Endothelial cell (in vitro differentiated cells): Measurements from ENCODE around the gene ZFHX3. TPM values are rescaled to one million over a fixed set of nuclear protein-coding genes. Genes with fewer than 3 reads are reported as not detected.

ENCODE experiments used
- DNase-seq: peaks from one replicate; pipeline ENCODE4 v3.0.0; 2021; ENCODE audit warnings: low spot score
- H3K27ac Mint-ChIP-seq: one replicate; pipeline ENCODE4 v1.8.0; 2021; ENCODE audit warnings: mixed read lengths, inconsistent platforms; ENCODE audit not compliant: unreplicated experiment
- H3K27me3 Mint-ChIP-seq: one replicate; pipeline ENCODE4 v1.8.0; 2021; ENCODE audit warnings: mild to moderate bottlenecking, moderate library complexity, mixed read lengths, inconsistent platforms; ENCODE audit not compliant: unreplicated experiment
- H3K36me3 Mint-ChIP-seq: one replicate; pipeline ENCODE4 v1.8.0; 2021; ENCODE audit warnings: mild to moderate bottlenecking, low read depth, mixed read lengths, inconsistent platforms; ENCODE audit not compliant: unreplicated experiment
- H3K4me1 Mint-ChIP-seq: one replicate; pipeline ENCODE4 v1.8.0; 2021; ENCODE audit warnings: mild to moderate bottlenecking, mixed read lengths, inconsistent platforms; ENCODE audit not compliant: unreplicated experiment
- H3K4me3 Mint-ChIP-seq: one replicate; pipeline ENCODE4 v1.8.0; 2021; ENCODE audit warnings: mild to moderate bottlenecking, mixed read lengths, inconsistent platforms; ENCODE audit not compliant: unreplicated experiment
- H3K9me3 Mint-ChIP-seq: one replicate; pipeline ENCODE4 v1.8.0; 2021; ENCODE audit warnings: mixed read lengths, inconsistent platforms; ENCODE audit not compliant: unreplicated experiment
- total RNA-seq: library from RNA; stranded (reverse); fragmentation: NEBNext Ultra II Directional; extraction: Animal tissue kit (Norgen Biotek cat#: 25700); gene quantifications from one replicate; pipeline ENCODE4 v1.2.1, GENCODE V29; 2021; ENCODE audit not compliant: unreplicated experiment
- TF ChIP-seq, protein P1 (sequence below): fragments of 200-600 bp; sonication (generic); IDR thresholded peaks from one replicate; pipeline ENCODE4 v1.5.0; 2021; ENCODE audit warnings: antibody characterized with exemption; ENCODE audit not compliant: unreplicated experiment

ZFHX3 gene
- total RNA-seq, 1 donor from 2014 or later: 17.7 TPM

GRCh38 chr16:72924927-72925630, 122.8 kb downstream of the ZFHX3 start:
- TF ChIP-seq, protein P1, sequence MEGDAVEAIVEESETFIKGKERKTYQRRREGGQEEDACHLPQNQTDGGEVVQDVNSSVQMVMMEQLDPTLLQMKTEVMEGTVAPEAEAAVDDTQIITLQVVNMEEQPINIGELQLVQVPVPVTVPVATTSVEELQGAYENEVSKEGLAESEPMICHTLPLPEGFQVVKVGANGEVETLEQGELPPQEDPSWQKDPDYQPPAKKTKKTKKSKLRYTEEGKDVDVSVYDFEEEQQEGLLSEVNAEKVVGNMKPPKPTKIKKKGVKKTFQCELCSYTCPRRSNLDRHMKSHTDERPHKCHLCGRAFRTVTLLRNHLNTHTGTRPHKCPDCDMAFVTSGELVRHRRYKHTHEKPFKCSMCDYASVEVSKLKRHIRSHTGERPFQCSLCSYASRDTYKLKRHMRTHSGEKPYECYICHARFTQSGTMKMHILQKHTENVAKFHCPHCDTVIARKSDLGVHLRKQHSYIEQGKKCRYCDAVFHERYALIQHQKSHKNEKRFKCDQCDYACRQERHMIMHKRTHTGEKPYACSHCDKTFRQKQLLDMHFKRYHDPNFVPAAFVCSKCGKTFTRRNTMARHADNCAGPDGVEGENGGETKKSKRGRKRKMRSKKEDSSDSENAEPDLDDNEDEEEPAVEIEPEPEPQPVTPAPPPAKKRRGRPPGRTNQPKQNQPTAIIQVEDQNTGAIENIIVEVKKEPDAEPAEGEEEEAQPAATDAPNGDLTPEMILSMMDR: no peak
- Mint-ChIP-seq H3K27ac (no peak overlapping the region), H3K4me1 (no peaks in the 10 kb centered on the region), H3K9me3 (no peaks in the 10 kb centered on the region), H3K36me3 (no peaks in the 10 kb centered on the region), H3K4me3 (no peak overlapping the region), H3K27me3 (no peaks in the 10 kb centered on the region)
- no peak for DNase-seq

DNA sequence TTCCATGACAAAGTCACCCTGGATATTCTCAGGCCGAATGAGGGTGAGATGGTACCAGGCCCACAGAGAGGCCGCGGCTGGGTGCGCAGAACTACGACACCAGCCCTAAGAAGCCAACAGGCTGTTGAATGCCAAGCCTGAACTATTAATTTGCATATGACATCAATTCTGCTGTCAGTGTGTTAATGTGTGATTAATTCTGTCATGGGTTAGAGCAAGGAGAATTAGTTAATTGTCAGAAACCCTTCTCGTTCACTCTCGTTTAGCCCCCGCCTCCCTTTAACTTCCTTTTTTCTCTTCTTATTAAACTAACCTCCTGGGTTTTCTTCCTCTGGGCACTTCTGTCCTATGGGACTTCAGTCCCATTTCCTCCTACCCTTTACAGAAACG, 123.4 kb downstream of the ZFHX3 start:
- Mint-ChIP-seq H3K4me1 (no peaks in the 10 kb centered on the region), H3K9me3 (no peaks in the 10 kb centered on the region), H3K27ac (no peak overlapping the region), H3K27me3 (no peaks in the 10 kb centered on the region), H3K4me3 (no peak overlapping the region), H3K36me3 (no peaks in the 10 kb centered on the region)
- TF ChIP-seq, protein P1: no peak
- no peak for DNase-seq

DNA sequence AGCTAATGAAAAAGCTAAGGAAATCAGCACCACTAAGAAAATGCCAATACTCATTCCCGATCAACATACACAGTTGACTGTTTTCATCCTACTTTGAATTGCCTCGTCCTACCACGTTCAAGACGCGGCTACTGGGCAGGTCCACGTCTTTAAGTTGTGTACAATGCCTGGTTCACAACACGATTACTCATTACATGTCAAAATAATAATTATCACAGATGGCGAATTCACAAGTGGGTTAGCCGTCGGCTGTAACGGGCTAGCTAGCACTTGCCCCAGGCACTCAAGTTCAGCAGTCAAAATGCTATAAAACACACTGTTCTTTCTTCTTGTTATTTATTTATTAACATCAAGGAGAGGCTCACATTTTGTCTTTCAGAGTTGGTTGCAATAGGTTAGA, 124.2 kb downstream of the ZFHX3 start:
- DNase-seq: no peak
- Mint-ChIP-seq H3K4me1 (no peaks in the 10 kb centered on the region), H3K4me3 (no peak overlapping the region), H3K9me3 (no peaks in the 10 kb centered on the region), H3K36me3 (no peaks in the 10 kb centered on the region), H3K27me3 (no peaks in the 10 kb centered on the region), H3K27ac (no peak overlapping the region)
- TF ChIP-seq, protein P1: no peak

GRCh38 chr16:72922714-72923113, 125.2 kb downstream of the ZFHX3 start:
- TF ChIP-seq, protein P1: no peak
- H3K27me3 Mint-ChIP-seq: peaks cover 3% of the 10 kb centered on the region

GRCh38 chr16:72921620-72922019, 126.3 kb downstream of the ZFHX3 start:
- no peak for DNase-seq
- Mint-ChIP-seq H3K4me3 (no peak overlapping the region), H3K36me3 (no peaks in the 10 kb centered on the region), H3K27me3 (peaks cover 3% of the 10 kb centered on the region), H3K9me3 (no peaks in the 10 kb centered on the region), H3K27ac (no peak overlapping the region), H3K4me1 (no peaks in the 10 kb centered on the region)
- TF ChIP-seq, protein P1: no peak

More at GRCh38 chr16:72922714-72923113, 125.2 kb downstream of the ZFHX3 start:
- H3K4me3 Mint-ChIP-seq: no peak overlapping the region
- no peaks in the 10 kb centered on the region for H3K9me3 Mint-ChIP-seq
- H3K4me1 Mint-ChIP-seq: no peaks in the 10 kb centered on the region
- H3K36me3 Mint-ChIP-seq: no peaks in the 10 kb centered on the region
- no peak overlapping the region for H3K27ac Mint-ChIP-seq
- no peak for DNase-seq
